Glomerular endothelial cell (primary cell): ENCODE results near the gene MRPL17. TPM values are rescaled to one million over a fixed set of nuclear protein-coding genes. Genes with fewer than 3 reads are reported as not detected.
"Not testable (repeated sequence)": the region's sequence is repeated elsewhere in the genome, so short reads cannot be mapped to it uniquely, and the experiment has no call there.

ENCODE experiments used
- DNase-seq: peaks from one replicate; pipeline ENCODE4 v3.0.0-alpha.2; 2011; ENCODE audit warnings: low read depth, low spot score; ENCODE audit errors: extremely low read depth
- total RNA-seq: library from RNA; depleted of rRNA; stranded (reverse); fragments of >200 nt; gene quantifications from 2 replicates; pipeline ENCODE4 v1.2.3, GENCODE V29; 2015

Gene MRPL17
- 68.9 and 76.8 TPM in 2 replicates for total RNA-seq

GRCh38 chr11:6682936-6683861, at the start of gene MRPL17:
MRPL17 (minus strand) TSS chr11:6683340; CDS start chr11:6683296, 44 bp downstream.
- peak; percentile 95 for DNase-seq

- peak; percentile 44 for DNase-seq
Measured at GRCh38 chr11:6727971-6728760, 45.0 kb upstream of the MRPL17 start.

DNA sequence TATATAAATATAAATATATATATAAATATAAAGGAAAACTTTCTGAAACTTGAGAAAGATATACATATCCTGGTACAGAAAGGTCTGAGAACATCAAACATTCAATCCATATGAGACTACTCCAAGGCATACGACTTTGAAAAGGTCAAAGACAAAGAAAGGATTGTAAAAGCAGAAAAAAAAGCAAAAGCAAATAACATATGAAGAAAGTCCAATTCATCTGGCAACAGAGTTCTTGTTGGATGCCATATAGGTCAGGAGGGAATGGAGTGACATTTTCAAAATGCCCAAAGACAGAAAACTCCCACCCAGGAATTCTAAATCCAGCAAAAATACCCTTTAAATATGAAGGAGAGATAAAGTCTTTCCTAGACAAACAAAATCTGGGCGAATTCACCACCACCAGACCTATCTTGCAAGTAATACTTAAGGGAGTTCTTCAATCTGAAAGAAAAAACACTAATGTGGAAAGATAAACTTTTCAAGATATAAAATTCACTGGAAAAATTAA, 42.3 kb upstream of the MRPL17 start:
- DNase-seq = no peak

GRCh38 chr11:6724013-6724412, 40.9 kb upstream of the MRPL17 start:
- no peak for DNase-seq

- no peak for DNase-seq
Measured at GRCh38 chr11:6721343-6721742, 38.2 kb upstream of the MRPL17 start.

- DNase-seq = no peak
Measured at GRCh38 chr11:6719576-6719975, 36.4 kb upstream of the MRPL17 start.

DNA sequence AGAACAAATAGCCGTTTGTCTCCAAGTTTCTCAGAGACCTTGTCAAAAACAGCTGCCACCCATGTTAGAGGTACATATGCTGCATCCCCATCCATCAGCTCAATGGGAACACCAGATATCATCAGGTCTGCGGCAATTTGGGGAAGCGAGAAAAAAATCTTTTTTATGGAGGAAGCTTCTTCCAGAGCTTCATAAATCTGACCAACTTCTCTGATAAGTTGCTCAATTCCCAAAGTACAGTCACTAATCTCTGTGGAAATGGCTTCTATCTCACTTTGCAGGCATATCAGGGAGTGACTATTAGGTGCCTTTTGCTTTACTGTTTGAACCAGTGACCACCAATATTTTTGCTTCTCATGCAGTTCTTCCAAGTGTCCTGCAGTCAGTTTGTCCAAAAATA, 34.3 kb upstream of the MRPL17 start:
- DNase-seq = no peak

DNA sequence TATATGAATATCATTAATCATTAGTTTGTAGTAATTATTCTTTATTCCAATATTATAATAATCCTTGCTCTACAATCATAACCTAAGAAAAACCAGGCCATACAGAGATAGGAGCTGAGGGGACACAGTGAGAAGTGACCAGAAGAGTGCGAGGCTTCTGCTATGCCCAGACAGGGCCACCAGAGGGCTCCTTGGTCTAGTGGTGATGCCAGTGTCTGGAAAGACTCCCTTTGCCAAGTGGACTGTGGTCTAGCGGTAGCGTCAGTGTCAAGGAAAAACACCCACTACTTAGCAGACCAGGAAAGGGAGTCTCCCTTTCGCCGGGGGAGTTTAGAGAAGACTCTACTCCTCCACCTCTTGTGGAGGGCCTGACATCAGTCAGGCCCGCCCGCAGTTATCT, 28.4 kb upstream of the MRPL17 start:
- not testable (repeated sequence) for DNase-seq

GRCh38 chr11:6708876-6709275, 25.7 kb upstream of the MRPL17 start:
- no peak for DNase-seq

GRCh38 chr11:6705905-6706535, 22.9 kb upstream of the MRPL17 start:
- no peak for DNase-seq

DNA sequence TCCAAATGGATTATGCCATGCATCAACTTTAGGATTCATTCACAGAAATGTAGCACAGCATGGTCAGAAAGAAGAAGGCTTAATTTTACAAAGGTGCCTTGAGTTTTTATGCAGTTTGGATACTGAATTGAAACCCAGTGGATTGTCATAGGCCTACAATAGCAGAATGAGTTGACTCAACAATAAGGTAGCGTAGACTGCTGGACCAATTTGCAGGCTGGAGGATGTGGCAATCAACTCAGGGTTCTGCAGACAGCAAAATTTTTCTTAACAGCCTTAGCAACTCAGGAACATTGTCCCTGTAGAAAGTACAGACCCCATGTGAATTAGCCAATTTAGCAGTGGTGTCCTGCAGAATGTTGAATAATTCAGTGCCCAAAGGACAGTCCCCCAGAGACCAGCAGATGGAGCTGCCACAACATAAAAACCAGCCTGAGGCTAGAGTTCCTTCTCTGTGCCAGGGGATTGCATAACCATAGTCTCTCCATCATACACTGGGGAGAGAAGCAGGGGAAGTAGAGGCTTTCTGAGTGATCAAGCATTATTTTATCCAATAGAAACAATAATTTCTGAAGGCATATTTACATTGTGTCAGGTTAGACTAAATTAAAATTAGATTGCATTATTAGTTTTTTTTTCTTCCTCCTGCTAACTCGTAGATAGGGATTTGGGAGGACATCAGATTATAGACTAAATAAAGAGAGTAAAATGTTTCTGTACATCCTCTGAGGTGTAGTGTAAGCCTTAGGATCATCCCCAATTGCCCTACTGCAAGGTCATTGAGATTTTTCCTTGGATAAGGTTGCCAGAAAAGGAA, 20.3 kb upstream of the MRPL17 start:
- no peak for DNase-seq

DNA sequence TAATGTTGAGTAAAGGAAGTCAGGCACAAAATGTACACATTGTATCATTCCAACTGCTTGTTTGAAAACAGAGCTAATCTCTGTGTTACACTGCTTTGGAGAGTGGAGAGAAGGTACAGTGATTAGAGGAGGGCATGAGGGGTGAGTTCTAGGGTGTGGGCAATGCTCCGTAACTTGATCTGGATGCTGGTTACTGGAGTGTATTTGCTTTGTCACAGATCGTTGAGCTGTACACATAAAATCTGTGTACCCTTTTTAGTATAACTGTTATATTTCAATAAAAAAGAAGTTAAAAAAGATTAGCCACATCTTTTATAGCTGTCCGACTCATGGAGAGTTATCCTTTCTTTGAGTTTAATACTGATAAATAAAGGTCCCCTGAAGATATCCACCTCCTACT, 18.8 kb upstream of the MRPL17 start:
- DNase-seq = not testable (repeated sequence)

GRCh38 chr11:6695377-6695776, 12.2 kb upstream of the MRPL17 start:
- peak; percentile 85 for DNase-seq

DNA sequence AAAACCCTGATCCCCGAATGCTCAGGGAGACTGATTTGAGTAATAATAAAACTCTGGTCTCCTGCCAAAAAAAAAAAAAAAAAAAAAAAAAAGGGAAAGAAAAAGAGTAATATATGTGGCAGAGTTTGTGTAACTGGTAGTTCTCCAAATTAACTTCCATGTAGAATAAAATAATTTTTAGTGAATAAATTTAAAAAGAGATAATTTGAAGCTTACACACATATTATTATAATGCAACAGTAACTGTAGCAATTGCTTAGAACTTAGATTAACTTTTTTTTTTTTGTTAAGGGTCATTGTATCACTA, 11.0 kb upstream of the MRPL17 start:
- no peak for DNase-seq

GRCh38 chr11:6693342-6694228, 10.4 kb upstream of the MRPL17 start:
- no peak for DNase-seq

DNA sequence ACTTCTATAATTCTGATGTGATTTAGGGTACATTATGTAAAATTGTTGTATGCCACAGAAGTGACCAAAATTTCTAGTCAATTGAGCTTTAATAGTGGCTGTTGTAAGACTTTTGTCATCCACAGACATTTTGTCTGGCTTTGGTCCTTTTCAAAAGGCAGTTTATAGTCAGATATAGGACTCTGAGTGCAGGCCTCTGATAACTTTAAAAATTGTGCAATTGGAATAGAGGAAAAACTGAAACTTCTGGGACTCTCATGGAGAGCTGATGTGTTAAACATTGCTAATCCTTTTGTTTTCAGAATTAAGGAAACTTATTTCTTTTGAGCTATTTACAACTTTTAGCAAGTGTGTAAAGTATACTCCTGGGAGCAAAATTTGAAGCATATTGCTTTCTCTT, 9.0 kb upstream of the MRPL17 start:
- no peak for DNase-seq

DNA sequence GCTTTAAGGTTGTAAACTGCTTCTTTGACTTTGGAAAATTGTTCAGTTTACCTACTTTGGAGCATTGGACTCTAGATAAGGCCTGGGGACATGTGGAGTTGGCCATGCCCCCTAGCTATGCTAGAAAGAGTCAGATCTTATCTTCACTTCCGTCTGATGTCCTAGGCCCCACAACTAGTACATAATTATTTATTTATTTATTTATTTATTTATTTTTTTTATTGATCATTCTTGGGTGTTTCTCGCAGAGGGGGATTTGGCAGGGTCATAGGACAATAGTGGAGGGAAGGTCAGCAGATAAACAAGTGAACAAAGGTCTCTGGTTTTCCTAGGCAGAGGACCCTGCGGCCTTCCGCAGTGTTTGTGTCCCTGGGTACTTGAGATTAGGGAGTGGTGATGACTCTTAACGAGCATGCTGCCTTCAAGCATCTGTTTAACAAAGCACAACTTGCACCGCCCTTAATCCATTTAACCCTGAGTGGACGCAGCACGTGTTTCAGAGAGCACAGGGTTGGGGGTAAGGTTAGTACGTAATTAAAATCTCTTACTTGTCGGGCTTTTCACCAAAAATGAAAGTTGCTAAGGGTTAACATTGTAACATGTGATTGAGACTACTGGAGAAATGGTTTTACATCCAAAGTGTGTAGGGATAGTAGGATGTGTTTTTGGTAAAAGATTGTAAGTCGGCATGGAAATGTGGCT, 7.4 kb upstream of the MRPL17 start:
- not testable (repeated sequence) for DNase-seq

DNA sequence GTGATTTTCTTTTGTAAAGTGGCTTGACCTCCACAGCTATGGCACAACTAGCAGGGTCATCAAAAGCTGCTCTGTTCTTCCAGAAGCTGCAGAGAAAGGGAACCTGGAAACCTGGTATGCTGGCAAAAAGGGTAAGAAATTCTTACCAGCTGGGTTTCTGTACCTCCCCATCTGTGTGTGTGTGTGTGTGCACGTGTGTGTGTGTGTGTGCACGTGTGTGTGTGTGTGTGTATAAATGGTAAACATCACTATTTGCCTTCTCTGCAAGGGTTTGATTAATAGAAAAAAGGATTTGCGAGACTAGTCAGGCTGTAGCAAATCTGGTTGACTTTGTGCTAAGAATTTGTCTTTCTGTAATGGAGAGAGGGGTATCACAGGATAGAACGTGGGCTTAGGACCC, 4.7 kb upstream of the MRPL17 start:
- no peak for DNase-seq

- no peak for DNase-seq
Measured at GRCh38 chr11:6686006-6686405, 2.9 kb upstream of the MRPL17 start.
